AG08395 (cell line): ENCODE results near the gene IQCE.

Experiments used
- DNase-seq: peaks from one replicate; pipeline ENCODE4 v3.0.0; 2012; ENCODE audit warnings: mixed read lengths, low spot score

The IQCE gene

DNA sequence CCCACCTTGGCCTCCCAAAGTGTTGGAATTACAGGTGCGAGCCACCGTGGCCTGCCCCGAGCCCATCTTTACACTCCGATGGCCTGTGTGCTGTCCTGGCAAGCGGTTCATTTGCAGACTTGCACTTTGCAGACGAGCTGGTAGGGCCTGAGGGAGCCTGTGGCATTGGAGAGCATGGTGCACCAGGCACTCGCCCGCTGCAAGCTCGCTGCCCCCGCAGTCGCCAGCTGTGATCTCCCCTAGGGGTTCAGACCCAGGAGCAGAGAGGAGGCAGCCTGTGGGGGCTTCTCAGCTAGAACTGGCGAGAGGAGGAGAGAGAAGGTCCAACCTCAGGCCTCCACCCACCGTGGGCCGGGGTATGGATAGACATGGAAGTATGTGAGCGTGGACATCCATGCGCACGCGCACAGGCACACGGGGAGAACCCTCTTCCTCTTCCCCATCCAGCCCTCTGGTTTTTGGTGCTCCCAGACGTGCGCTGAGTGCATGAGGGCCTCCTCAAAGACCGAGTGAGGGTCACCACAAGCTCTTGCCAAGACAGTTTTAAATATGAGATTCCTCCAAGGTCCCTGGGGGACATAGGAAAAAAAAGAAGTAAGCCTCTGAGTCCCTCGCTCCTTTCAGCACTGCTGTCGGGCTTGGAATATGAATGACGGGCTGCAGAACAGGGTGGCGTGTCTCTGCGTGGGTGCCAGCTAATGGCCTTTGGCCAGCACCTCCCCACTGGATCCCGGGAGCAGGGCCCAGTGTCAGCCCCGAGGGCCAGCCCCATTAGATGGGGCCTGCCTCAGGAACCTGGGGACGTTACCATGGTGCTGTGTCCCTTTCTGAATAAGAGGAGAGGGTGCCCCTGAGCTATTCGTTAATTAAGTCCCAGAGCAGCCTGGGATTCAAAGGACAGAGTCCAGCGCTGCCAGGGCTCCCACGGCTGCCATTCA, 57.9 kb downstream of the IQCE start:
- DNase-seq = no peak

DNA sequence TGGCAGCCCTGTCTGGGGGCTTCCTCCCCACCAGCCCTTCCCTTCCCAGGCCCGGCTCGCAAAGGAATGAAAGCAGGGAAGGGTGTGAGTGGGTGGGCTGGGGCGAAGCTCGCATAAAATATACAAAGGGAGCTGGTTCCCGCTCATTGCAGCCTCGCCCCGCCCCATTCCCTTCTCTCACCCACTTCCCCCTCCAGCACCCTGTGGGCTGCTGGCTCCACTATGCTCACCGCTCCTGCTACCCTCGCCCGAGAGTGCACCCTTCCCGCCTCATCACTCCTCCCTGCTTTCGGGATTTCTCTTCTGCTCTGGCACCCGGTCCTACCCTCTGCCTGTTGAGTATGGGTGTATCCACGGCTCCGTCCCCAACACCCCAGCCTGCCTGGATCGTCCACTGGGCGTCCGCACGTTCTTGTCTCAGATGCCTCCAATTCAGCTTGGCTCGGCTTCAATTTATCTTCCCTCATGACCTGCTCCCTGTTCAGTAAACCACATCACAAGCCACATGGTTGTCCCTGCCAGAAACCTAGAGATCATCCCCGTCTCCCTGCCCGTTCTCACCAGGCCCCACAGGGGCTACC, 58.6 kb downstream of the IQCE start:
- DNase-seq = no peak

DNA sequence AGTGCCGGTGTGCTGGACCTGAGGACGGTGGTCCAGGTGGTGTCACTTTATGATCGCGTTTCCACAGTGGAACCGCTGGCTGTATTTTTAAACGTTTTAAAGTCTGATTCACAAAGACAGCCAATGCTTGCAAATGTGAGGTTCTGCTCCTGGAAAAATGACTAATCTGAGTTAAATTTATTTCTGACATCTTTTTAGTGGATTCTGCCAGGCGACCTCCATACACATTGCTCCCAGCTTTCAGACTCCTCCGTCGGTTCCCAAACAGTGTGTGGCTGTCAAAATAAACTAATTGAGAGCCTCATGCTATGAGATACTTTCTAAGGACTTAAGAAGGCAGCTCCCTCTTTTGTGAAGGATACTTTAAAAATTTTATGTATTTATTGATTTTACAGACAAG, 60.3 kb downstream of the IQCE start:
- peak; percentile 48 for DNase-seq

DNA sequence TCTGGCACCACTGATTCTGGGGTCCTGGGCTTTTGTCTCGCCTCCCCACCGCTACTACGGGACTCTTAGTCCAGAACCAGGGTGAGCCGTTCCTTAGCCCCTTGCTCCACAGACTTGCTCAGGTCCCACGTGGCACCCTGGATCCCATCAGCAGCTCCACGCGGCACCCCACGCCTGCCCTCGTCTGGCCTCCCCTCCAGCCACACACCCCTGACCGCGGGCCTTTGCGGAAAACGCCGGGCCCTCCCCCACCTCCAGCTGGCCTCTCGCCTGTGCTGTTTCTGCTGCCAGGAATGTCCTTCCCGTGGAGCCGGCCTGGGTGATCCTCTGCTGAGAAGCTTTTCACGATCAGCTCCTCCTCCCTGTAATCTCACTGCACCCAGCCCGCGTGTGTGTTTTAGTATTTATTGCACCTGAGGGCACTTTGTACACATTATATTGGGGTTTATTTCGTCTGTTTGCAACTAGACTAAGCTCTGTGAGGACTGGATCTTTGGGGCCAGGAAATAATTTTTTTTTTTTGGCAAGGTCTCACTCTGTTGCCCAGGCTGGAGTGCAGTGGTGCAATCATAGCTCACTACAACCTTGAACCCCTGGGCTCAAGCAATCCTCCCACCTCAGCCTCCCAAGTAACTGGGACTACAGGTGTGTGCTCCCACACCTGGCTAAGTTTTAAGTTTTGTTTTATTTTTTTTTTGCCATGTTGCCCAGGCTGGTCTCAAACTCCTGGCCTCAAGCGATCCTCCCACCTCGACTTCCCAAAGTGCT, 62.5 kb downstream of the IQCE start:
- DNase-seq = peak; percentile 55

DNA sequence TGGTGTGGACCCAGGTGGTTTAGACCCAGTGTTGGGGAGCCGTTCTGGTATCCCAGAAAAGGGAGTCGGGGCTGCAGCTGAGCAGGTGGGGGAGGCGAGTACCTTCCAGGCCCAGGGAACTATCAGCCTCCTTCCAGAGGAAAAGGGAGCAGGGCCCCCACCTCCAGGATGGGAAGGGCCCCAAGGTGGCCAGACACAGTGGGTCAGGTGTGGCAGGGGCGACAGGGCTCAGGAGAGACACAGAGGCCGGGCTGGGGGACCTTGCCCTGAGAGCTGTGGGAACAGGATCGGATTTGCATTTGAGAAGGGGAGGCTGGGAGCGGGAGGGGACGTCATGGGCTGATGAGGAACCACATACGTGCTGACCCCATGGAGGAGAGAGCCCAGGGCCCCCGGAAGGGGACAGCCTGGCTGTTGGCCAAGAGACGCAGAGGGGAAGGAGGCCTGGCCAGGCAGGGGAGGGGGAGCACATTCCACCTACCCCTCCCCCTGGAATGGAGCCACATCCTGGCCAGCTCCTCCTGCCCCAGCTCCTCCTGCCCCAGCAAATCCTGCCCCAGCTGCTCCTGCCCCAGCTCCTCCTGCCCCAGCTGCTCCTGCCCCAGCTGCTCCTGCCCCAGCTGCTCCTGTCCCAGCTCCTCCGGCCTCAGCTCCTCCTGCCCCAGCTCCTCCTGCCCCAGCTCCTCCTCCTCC, 63.3 kb downstream of the IQCE start:
- no peak for DNase-seq

DNA sequence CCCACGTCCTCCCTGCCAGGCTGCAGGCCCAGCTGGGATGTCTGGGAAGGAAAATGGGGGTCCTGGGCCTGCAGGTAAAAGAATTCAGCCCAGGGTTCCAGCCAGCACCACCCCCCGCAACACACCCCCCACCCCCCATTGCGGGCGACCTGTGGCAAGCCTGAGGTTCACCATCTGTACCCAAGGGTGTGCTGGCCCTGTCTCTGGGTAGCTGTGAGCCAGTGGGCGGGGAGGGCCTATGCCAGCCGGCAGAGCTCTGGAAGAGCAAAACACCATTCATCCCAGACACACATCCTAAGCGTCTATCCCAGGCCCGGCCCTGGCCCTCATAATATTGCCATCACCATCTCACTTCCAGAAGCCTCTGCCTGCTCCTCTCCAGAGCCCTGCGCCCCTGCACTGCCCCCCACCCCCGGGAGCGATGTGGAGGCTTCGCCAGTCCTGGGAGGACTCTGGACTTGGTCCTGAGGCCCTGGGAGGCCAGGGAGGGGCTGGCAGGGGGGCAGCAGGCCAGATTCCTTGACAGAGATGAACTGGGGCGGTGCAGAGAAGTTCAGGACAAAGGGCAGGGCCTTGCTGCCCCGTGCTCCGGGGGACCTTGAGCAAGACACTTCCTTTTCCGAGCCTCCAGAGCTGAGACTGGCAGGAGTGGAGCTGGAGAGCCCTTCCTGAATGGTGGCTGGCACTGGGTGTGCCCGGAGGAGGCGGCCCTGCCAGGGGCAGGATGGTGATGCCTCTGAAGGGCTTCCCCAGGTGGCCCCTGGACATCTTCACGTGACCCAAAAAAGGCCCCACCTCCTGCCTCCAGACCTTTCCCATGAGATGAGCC, 64.3 kb downstream of the IQCE start:
- no peak for DNase-seq

DNA sequence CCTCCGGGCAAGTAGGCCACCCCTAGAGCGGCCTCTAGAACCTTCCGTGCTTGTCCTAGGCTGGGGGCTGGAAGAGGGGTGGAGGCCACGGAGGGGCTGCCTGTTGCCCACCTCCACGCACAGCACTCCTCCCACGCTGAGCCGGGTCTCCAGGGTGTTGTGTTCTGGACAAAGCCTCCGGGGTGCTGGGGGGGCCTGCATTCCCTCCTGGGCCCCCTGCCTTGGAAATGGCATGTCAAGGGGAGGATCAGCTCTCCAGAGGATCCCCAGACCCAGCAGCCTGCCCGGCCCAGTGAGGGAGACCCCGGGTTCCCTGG, 64.9 kb downstream of the IQCE start:
- no peak for DNase-seq

DNA sequence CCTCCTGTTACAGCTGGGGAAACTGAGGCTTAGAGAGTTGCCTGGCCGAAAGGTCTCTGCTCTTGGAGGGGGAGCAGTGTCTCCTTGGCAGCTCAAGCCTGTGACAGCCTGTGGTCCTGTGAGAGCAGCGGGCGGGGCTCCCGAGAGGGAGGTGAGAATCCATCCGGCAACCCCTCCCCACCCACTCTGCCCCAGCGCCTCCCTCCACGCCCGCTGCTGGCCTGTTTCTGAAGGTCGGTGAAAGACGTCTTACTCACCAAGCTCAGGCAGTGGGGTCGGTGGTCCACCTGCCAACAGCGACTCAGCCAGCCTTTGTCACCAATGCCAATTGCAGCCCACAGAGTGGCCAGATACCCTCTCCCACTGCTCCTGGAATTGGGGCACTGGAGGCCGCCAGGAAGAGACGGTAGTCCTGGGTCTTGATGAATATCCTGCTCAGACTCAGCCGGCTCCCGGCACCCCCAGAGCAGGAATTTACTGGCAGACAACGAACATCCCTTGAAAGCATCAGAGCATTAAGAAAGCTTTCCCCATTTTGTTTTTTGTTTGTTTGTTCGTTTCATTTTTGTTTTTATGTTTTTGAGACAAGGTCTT, 65.6 kb downstream of the IQCE start:
- DNase-seq = no peak

DNA sequence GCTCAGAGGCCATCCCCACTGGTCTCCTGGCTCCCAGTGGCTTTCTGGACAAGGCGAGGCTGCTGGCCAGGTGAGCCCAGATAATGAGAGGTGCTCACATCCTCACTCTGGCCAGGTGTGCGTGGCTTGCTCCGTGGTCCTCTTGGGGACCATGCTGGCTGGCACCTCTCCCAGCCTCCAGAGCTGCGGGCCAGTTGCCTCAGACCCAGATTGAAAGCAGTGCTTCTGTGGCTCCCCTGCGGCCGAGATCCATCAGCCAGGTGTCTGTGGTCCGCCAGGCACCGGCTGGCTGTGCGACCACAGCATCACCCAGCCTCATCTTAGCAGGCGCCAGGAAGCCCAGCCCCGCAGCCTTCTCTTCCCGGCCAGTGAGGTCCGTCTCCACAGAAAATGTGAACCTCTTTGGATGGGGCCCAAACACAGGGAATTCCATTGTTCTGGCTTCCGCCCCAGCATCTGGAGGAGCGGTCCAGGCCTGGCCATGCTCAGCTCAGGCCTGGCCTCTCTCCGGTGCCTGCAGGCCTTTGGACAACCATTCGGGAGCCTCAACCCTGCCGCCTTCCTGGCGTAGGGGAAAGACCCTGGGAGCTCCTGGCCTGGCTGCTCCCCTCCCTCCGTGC, 67.8 kb downstream of the IQCE start:
- DNase-seq = peak; percentile 68

DNA sequence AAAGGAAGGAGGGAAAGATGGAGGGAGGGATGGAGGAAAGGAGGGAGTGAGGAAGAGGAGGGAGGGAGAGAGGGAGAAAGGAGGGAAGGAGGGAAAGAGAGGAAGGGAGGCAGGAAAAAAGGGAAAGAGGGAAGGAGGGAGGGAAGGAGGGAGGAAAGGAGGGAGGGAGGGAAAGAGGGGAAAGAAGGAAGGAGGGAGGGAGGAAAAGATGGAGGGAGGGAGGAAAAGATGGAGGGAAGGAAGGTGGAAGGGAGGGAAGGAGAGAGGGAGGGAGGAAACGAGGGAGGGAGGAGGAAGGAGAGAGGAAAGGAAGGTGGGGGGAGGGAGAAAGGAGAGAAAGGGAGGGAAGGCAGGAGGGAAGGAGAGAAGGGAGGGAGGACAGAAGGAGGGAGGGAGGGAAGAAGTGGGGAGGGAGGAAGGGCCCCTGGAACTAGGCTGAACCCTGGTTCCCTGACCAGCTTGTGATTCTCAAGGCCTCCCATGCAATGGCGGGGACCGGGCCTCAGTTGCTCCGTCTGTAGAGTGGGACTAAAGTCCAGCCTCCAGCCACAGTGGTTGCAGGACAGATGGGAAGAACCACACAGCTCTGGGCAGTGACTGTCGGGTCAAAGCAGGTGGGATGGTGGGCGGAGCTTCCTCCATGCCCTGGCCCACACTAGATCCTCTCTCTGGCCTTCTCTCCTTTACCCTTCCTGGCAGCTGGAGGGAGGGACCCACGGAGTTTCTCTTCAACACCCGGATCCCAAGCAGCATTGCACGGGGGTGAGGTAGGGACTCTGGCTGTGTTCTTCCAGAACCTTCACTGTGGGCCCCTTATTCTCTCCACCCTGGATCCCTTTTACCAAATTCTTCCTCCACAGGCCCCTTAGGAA, 68.7 kb downstream of the IQCE start:
- DNase-seq = no peak

DNA sequence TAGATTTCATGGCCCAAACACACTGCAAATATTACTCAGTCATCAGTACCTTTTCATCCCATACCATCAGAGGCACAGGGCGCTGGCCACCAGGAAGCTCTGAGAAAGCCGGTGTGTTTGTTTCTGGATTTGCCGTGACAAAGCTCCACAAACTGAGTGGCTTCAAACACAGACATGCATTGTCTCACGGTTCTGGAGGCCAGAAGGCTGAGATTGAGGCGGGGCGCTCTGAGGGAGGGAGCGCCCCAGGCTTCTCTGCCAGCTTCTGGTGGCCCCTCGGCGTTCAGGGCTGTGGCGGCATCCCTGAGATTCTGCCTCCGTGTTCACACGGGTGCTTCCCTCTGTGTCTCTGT, 69.3 kb downstream of the IQCE start:
- no peak for DNase-seq

DNA sequence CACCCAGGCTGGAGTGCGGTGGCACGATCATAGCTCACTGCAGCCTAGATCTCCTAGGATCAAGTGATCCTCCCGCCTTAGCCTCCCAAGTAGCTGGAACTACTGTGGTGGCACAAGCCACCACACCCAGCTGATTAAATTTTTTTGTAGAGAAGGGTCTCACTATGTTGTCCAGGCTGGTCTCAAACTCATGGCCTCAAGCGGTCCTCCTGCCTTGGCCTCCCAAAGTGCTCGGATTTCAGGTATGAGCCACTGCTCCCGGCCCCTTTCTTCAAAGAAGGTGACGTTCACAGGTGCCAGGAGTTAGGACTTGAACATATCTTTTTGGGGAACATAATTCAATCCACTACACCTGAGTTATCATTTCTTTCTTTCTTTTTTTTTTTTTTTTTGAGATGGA, 70.1 kb downstream of the IQCE start:
- no peak for DNase-seq

DNA sequence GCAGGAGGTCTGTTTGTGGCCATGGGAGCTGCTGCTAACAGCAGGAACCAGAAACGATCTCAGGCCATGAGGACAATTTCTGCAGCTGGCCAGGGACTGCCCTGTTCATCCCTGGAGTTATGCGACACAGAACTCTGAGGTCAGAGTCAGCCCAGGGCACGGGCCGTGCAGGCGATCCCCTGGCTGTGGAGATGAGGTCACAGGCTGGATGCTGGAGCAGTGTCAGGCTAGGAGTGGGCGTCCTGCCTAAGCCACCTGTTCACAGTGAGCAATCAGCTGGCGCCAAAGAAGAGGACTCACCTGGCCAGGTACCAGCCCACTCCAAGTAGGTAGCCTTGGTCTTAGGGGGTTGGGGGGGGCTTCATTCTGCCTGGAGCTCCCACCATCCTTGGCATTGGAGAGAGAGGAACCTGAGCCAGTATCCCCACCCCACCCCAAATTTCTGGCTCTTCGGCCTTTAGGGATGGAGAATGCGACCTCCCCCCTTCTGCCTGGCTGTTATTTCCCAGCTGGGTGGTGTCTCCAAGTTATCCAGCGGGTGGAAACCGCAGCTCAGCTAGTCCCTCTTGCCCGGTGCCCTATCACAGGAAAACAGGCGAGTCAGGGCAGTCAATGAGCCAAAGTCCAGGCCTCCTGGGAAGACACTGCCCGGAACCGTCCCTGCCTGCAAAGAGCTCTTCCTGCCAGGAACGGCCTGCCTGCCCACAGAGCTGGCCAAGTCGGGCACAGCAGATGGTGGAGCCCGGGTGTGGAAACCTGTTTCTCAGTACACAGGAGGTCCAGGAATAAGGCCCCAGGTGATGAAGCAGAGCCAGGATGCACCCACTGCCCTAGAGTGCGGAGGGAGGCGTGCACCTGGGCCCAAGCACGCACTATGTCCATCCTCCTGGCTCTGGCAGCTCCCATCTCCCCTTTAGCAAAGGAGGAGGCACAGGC, 71.2 kb downstream of the IQCE start:
- no peak for DNase-seq

DNA sequence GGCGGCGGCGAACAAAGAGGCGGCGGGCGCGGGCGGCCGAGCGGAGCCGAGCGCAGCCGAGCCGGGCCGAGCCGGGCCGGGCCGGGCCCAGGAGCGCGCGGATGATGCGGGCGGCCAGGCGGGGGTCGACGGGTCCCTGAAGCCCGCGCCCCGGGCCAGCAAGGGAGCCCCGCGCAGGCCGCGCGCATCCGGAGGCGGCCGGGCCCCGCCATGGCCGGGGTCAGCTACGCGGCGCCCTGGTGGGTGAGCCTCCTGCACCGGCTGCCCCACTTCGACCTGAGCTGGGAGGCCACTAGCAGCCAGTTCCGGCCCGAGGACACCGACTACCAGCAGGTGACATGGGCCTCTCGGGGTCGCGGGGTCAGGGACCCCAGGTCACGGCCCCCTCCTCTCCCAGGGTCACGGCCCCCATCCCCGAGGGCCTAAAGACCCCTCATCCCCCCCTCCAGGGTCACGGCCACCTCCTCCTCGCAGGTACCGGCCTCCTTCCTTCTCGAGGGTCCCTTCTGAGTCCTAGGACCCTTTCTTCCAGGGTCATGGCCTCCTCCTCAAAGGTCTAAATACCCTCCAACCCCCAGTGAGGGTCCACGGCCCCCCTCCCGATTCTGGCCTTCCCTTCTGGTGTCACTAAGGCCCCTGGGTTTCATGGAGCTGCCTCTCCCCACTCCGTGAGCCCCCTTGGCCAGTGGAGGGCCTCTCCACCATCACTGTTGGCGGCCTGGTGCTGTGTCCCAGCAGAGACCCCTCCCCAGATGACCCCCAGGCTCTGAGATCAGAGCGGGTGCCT, 73.4 kb downstream of the IQCE start, which contains the start of gene TTYH3:
Gene TTYH3, plus strand, starts transcription at position 41 of the 787 bp plus-strand sequence. Its CDS starts 170 bp downstream, at position 211.
- DNase-seq = no peak

DNA sequence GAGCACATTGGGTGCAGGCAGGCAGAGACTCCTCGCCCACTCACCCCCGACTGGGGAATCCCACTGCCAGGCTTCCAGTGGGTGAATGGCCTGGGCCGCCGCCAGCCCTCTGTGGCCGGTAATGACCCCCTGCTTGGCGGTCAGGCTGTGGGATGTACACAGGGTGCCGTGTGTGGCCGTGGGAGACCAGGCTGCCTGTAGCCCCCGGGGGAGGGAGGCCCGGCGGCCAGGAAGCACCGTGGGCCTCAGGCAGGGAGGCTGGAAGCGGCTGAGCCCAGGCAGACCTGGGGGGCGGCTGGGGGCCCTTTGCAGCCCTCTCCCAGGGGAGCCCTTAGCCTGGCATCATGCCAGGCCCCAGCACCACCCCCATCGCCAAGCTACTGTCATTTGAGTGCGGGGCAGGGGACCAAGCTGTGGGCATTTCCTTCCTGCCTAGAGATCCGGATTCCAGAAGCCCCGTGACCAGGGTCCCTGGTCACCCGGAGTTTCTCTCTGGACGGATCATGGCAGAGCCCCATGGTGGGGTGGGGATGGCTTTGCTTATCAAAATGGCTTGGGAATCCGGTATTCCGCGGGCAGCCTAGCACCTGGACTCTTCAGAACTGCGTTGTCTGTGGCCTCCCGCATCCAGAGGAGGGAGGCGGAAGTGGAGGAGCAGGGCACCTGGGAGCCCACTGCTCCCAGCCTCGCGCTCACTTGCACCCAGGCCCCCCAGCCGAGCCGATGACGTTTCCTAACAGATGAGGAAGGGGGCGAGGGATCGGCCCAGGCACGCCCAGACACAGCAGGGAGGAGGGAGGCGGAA, 74.2 kb downstream of the IQCE start:
- DNase-seq = peak; percentile 41

DNA sequence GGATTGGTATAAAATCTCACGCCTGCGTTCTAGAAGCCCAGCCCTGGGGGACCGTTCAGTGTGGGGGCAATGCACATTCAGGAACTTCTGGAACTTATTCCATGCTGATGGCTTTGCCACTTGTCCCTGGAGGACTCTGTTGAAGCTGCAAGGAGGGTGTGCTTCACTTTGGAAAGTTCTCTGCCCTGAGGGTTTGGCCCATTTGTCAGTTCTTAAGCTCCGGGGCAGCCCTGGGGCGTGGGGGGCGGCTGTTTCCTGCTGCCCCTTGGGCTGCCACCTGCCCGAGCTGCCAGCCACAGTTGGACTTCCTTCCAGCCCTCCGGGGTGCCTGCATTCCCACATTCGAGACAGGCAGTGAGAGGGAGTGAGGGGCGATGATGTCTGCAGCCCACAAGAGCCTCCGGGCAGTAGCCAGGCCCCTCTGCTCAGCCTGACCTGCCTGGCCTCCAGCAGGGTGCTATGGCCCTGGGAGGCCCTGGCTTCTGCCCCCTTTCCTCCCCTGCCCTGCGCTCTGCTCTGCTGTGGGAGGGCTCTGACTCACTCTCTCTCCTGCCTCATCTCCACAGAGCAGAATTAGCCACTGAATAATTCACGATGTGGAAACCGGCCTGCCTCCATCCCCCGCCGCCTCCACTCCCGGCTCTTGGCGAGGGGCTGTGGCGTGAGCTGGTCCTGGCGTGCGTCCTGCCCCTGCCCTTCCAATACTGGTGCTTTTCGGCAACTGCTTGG, 74.9 kb downstream of the IQCE start:
- DNase-seq = peak; percentile 86
